HepG2 (cell line): ENCODE measurements around the gene FKBP8. TPM values are rescaled to one million over a fixed set of nuclear protein-coding genes. Genes with fewer than 3 reads are reported as not detected.

Experiments used
- ATAC-seq: fragments of 200-7000 bp; cut with Tn5 transposase; 3 replicates; pipeline ENCODE4 v1.9.1; 2020; ENCODE audit warnings: mild to moderate bottlenecking, moderate library complexity
- BruUV-seq: library from RNA; stranded (reverse); fragments of 400-500 nt; replicated peaks from 2 replicates; lab custom pipeline; 2021; lab: Mats Ljungman, UMichigan
- CTCF ChIA-PET: fragments of 300-600 bp; formaldehyde crosslinking; extraction: SDS; loops from one replicate; lab custom pipeline; 2021; ENCODE audit warnings: low total read pairs, inconsistent platforms, low intra/inter-chr PET ratio; lab: Yijun Ruan, JAX
- POLR2A ChIA-PET: fragments of 350-600 bp; sonication (Branson Sonifier 250); formaldehyde crosslinking; loops from one replicate; lab custom pipeline; 2020; ENCODE audit warnings: antibody characterized with exemption, inconsistent platforms; lab: Yijun Ruan, JAX
- DNase-seq: peaks from one replicate; pipeline ENCODE4 v3.0.0-alpha.2; 2015; ENCODE audit warnings: low spot score
- FAIRE-seq: peaks from 3 replicates; lab custom pipeline; 2011; peaks lifted over from hg19 to GRCh38; lab: Jason Lieb, UNC
- H2AFZ ChIP-seq: one replicate; pipeline ENCODE4 v1.6.1; 2011; ENCODE audit warnings: low read length, inconsistent platforms
- H3K27ac ChIP-seq: fragments of 300-600 bp; 3 replicates; pipeline ENCODE4 v1.8.0; 2011; ENCODE audit warnings: mixed run types, mild to moderate bottlenecking, mixed read lengths, low read length, inconsistent platforms; ENCODE audit not compliant: insufficient read depth; ENCODE audit errors: extremely low read length
- H3K27me3 ChIP-seq, 2 experiments: fragments of 200-600 bp in 1 of 2; 2 replicates in 1 of 2; 3 replicates in 1 of 2; pipeline versions ENCODE4 v1.6.0 to v1.8.0; 2011; ENCODE audit warnings: low read length in 2 of 2, mild to moderate bottlenecking in 2 of 2, moderate library complexity in 2 of 2, inconsistent platforms in 1 of 2; ENCODE audit not compliant: insufficient read depth in 2 of 2, control insufficient read depth in 1 of 2
- H3K36me3 ChIP-seq, 2 experiments: fragments of 200-600 bp in 1 of 2; replicated peaks in 1 of 2; 2 replicates in 1 of 2; 3 replicates in 1 of 2; pipeline versions ENCODE4 v1.5.1 to v1.8.0; 2011; ENCODE audit warnings: low read length in 2 of 2, inconsistent platforms in 1 of 2; ENCODE audit not compliant: insufficient read depth in 2 of 2, control insufficient read depth in 1 of 2
- H3K4me1 ChIP-seq: 2 replicates; pipeline ENCODE4 v1.5.1; 2012; ENCODE audit warnings: low read length, inconsistent platforms; ENCODE audit not compliant: insufficient read depth
- H3K4me2 ChIP-seq: 2 replicates; pipeline ENCODE4 v1.6.0; 2011; ENCODE audit warnings: low read depth, low read length, inconsistent platforms
- H3K4me3 ChIP-seq, 3 experiments: fragments of 200-600 bp in 1 of 3; sonication (generic), shearing (Covaris generic) in 1 of 3; replicated peaks in 1 of 3; 2 replicates each; pipeline ENCODE4 v1.5.1; 2011 to 2016; ENCODE audit warnings: low read length in 3 of 3, inconsistent platforms in 2 of 3, low read depth in 2 of 3, mild to moderate bottlenecking in 2 of 3, control low read depth in 1 of 3, mixed read lengths in 1 of 3; ENCODE audit not compliant: insufficient read depth in 1 of 3
- H3K79me2 ChIP-seq: one replicate; pipeline ENCODE4 v1.6.1; 2011; ENCODE audit warnings: low read length, inconsistent platforms; ENCODE audit not compliant: insufficient read depth
- H3K9ac ChIP-seq: 2 replicates; pipeline ENCODE4 v1.6.0; 2011; ENCODE audit warnings: mild to moderate bottlenecking, low read depth, low read length, inconsistent platforms; ENCODE audit not compliant: insufficient read depth
- H3K9me3 ChIP-seq: 2 replicates; pipeline ENCODE4 v1.5.1; 2012; ENCODE audit warnings: mild to moderate bottlenecking, low read length
- H4K20me1 ChIP-seq: 2 replicates; pipeline ENCODE4 v1.6.0; 2011; ENCODE audit warnings: inconsistent platforms, mild to moderate bottlenecking, low read length, moderate library complexity; ENCODE audit not compliant: insufficient read depth
- AGO2 ChIP-seq: fragments of 200-400 bp; formaldehyde crosslinking; optimal IDR thresholded peaks from 2 replicates; pipeline ENCODE3; 2017; ENCODE audit warnings: mild to moderate bottlenecking, low read depth, low read length, moderate library complexity
- CCAR2 ChIP-seq: fragments of 200-400 bp; formaldehyde crosslinking; optimal IDR thresholded peaks from 2 replicates; pipeline ENCODE3; 2018; ENCODE audit warnings: low read depth, mild to moderate bottlenecking, low read length, moderate library complexity
- ERF ChIP-seq: IDR thresholded peaks from 2 replicates; pipeline ENCODE4 v1.6.1; 2018; ENCODE audit warnings: missing biosample characterization, missing genetic modification reagents
- HHEX ChIP-seq: IDR thresholded peaks from 2 replicates; pipeline ENCODE4 v1.6.1; 2016; ENCODE audit warnings: control low read depth
- HOXA9 ChIP-seq: sonication (generic); formaldehyde crosslinking; IDR thresholded peaks from 2 replicates; pipeline ENCODE4 v1.8.1; 2022; ENCODE audit warnings: missing genetic modification reagents, mild to moderate bottlenecking, moderate library complexity, borderline replicate concordance
- MIER2 ChIP-seq: IDR thresholded peaks from 2 replicates; pipeline ENCODE4 v1.6.1; 2016; ENCODE audit warnings: missing biosample characterization, missing genetic modification reagents
- ZFP90 ChIP-seq: sonication (generic); formaldehyde crosslinking; IDR thresholded peaks from 2 replicates; pipeline ENCODE4 v1.8.0; 2022; ENCODE audit warnings: missing genetic modification reagents, mild to moderate bottlenecking, inconsistent platforms, borderline replicate concordance
- ZMYM2 ChIP-seq: sonication (generic); formaldehyde crosslinking; IDR thresholded peaks from 2 replicates; pipeline ENCODE4 v1.8.0; 2022; ENCODE audit warnings: mild to moderate bottlenecking, missing genetic modification reagents
- ZNF335 ChIP-seq: sonication (generic); formaldehyde crosslinking; IDR thresholded peaks from 2 replicates; pipeline ENCODE4 v1.4.0; 2020; ENCODE audit warnings: missing genetic modification reagents
- ZNF547 ChIP-seq: sonication (generic); formaldehyde crosslinking; IDR thresholded peaks from 2 replicates; pipeline ENCODE4 v1.5.1; 2020; ENCODE audit warnings: mild to moderate bottlenecking, missing genetic modification reagents
- ZNF737 ChIP-seq: sonication (generic); formaldehyde crosslinking; IDR thresholded peaks from 2 replicates; pipeline ENCODE4 v1.5.0; 2020; ENCODE audit warnings: missing genetic modification reagents, mild to moderate bottlenecking, borderline replicate concordance
- WGBS: methylation state at CpG from one replicate; pipeline ENCODE4 v1.1.6; 2017; ENCODE audit warnings: low lambda C conversion rate; 5-methylcytosine and 5-hydroxymethylcytosine counted together
- in situ Hi-C: cut with HindIII; loops from 2 replicates; pipeline ENCODE4 v1.10.0; 2017; ENCODE audit warnings: low pct_unique_long_range_greater_than_20kb; ENCODE audit not compliant: extremely low pct_ligation_motif_present
- intact Hi-C: fragments of 100-400 bp; cut with micrococcal nuclease; formaldehyde crosslinking; loops from one replicate; pipeline ENCODE4 v1.10.0; 2022; ENCODE audit not compliant: unreplicated experiment
- polyA plus RNA-seq, 8 experiments: library from polyadenylated mRNA; depleted of rRNA in 3 of 8; stranded (reverse) in 7 of 8; unstranded in 1 of 8; fragments of >200 nt; fragmentation: Illumina TruSeq in 4 of 8; extraction: Trizol in 4 of 8; gene quantifications; 2 replicates each; pipeline versions ENCODE4 v1.2.1 to v1.2.3, GENCODE V29; 2011 to 2016; ENCODE audit warnings: low read depth in 4 of 8, missing spikeins in 1 of 8, mixed read lengths in 1 of 8; ENCODE audit not compliant: insufficient read depth in 1 of 8
- total RNA-seq, 5 experiments: library from RNA; depleted of rRNA; stranded (reverse); fragments of >200 nt; fragmentation: Illumina TruSeq; extraction: Trizol; gene quantifications; 2 replicates each; pipeline ENCODE4 v1.2.3, GENCODE V29; 2016; ENCODE audit warnings: low read depth in 1 of 5
- TF ChIP-seq, protein P1 (sequence below): sonication (generic); formaldehyde crosslinking; IDR thresholded peaks from 2 replicates; pipeline ENCODE4 v1.5.0; 2020; ENCODE audit warnings: mild to moderate bottlenecking, missing genetic modification reagents, borderline replicate concordance
- TF ChIP-seq, protein P2 (sequence below): sonication (generic); formaldehyde crosslinking; IDR thresholded peaks from 2 replicates; pipeline ENCODE4 v1.4.0; 2020; ENCODE audit warnings: mild to moderate bottlenecking, missing genetic modification reagents
- TF ChIP-seq, protein P3 (sequence below): sonication (generic); formaldehyde crosslinking; IDR thresholded peaks from 2 replicates; pipeline ENCODE4 v1.5.0; 2020; ENCODE audit warnings: mild to moderate bottlenecking, missing genetic modification reagents, borderline replicate concordance

FKBP8 gene
- total and polyA plus RNA-seq, 2 of the 13 experiments (the other 11 are each of a cell fraction or from before 2014, with no cell fraction given) = 81.7 to 93.9 TPM

DNA sequence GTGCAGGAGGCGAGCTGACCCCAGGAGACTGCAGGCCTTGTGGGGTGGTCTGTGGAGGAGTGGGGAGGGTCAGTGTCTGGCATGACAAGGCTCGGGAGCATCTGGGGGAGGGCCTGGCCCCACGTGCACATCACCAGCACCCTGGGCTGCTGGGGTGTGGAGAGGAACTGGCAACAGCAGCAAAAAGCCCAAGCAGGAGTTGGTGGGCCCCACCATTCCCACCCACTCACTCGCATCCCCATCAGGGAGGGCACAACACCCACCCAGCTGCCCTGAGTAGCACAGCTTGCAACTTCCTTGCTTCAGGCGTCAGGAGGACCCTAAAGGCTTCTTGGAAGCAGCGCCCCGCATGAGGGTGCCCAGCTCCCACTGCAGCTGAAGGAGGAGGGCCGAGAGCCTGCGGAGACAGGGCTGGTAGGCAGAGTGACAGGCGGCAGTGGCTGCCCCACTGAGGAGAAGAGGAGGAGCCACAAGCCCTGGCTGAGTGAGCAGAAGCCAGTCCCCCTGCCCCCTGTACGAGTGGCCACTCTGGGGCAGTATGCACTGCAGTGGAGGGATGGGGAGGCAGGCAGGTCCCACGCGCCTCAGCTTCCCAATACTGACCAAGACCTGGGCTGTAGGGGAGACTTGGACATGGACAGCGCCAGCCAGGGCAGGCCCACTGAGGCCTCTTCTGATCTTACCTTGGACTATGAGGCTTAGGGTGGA is 48.0 kb downstream of the FKBP8 start:
- ATAC-seq = no peak
- H2AFZ ChIP-seq = no peak overlapping the region
- H3K79me2 ChIP-seq = peaks cover 90% of the 10 kb centered on the region
- no peaks in the 10 kb centered on the region for H3K9me3 ChIP-seq
- peaks cover 84% of the 10 kb centered on the region for H4K20me1 ChIP-seq
- in situ Hi-C loops (no loop called here), intact Hi-C loops (no loop called here)
- no peak overlapping the region for H3K27ac ChIP-seq
- H3K4me2 ChIP-seq = no peak overlapping the region
- no peak for DNase-seq
- peak overlapping the region; percentile 13; the same call in 1 of the 2 replicates for H3K9ac ChIP-seq
- BruUV-seq = no TSS peak
- ChIA-PET POLR2A (interaction anchor here (1.3 to 2.0 kb wide), 3 partner anchors 12 to 93 kb away, joined by 4 to 7 read pairs (median 6); no protein-coding TSS in a partner anchor), CTCF (no interaction called here)
- FAIRE-seq = no peak
- no peaks in the 10 kb centered on the region; a peak in 2 of 5 replicates for H3K36me3 ChIP-seq
- no peaks in the 10 kb centered on the region for H3K27me3 ChIP-seq
- H3K4me1 ChIP-seq = peaks cover 57% of the 10 kb centered on the region
- whole genome bisulfite sequencing = 96% methylated on average over 11 of the region's 14 CpGs
- no peak overlapping the region for H3K4me3 ChIP-seq
- TF ChIP-seq HOXA9 (CRISPR knock-in tag) (no peak), CCAR2 (no peak), ZMYM2 (CRISPR knock-in tag) (no peak), AGO2 (no peak), ZNF547 (no peak), HHEX (CRISPR knock-in tag) (no peak), ZNF335 (CRISPR knock-in tag) (no peak), ERF (CRISPR knock-in tag) (no peak), MIER2 (no peak), ZFP90 (no peak), ZNF737 (CRISPR knock-in tag) (no peak)
- TF ChIP-seq, protein P1, sequence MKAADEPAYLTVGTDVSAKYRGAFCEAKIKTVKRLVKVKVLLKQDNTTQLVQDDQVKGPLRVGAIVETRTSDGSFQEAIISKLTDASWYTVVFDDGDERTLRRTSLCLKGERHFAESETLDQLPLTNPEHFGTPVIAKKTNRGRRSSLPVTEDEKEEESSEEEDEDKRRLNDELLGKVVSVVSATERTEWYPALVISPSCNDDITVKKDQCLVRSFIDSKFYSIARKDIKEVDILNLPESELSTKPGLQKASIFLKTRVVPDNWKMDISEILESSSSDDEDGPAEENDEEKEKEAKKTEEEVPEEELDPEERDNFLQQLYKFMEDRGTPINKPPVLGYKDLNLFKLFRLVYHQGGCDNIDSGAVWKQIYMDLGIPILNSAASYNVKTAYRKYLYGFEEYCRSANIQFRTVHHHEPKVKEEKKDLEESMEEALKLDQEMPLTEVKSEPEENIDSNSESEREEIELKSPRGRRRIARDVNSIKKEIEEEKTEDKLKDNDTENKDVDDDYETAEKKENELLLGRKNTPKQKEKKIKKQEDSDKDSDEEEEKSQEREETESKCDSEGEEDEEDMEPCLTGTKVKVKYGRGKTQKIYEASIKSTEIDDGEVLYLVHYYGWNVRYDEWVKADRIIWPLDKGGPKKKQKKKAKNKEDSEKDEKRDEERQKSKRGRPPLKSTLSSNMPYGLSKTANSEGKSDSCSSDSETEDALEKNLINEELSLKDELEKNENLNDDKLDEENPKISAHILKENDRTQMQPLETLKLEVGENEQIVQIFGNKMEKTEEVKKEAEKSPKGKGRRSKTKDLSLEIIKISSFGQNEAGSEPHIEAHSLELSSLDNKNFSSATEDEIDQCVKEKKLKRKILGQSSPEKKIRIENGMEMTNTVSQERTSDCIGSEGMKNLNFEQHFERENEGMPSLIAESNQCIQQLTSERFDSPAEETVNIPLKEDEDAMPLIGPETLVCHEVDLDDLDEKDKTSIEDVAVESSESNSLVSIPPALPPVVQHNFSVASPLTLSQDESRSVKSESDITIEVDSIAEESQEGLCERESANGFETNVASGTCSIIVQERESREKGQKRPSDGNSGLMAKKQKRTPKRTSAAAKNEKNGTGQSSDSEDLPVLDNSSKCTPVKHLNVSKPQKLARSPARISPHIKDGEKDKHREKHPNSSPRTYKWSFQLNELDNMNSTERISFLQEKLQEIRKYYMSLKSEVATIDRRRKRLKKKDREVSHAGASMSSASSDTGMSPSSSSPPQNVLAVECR = no peak
- TF ChIP-seq, protein P2, sequence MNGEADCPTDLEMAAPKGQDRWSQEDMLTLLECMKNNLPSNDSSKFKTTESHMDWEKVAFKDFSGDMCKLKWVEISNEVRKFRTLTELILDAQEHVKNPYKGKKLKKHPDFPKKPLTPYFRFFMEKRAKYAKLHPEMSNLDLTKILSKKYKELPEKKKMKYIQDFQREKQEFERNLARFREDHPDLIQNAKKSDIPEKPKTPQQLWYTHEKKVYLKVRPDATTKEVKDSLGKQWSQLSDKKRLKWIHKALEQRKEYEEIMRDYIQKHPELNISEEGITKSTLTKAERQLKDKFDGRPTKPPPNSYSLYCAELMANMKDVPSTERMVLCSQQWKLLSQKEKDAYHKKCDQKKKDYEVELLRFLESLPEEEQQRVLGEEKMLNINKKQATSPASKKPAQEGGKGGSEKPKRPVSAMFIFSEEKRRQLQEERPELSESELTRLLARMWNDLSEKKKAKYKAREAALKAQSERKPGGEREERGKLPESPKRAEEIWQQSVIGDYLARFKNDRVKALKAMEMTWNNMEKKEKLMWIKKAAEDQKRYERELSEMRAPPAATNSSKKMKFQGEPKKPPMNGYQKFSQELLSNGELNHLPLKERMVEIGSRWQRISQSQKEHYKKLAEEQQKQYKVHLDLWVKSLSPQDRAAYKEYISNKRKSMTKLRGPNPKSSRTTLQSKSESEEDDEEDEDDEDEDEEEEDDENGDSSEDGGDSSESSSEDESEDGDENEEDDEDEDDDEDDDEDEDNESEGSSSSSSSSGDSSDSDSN (CRISPR knock-in tag) = 0 out of 2 replicates have a peak, but pooled peaks have one; percentile 4
- TF ChIP-seq, protein P3, sequence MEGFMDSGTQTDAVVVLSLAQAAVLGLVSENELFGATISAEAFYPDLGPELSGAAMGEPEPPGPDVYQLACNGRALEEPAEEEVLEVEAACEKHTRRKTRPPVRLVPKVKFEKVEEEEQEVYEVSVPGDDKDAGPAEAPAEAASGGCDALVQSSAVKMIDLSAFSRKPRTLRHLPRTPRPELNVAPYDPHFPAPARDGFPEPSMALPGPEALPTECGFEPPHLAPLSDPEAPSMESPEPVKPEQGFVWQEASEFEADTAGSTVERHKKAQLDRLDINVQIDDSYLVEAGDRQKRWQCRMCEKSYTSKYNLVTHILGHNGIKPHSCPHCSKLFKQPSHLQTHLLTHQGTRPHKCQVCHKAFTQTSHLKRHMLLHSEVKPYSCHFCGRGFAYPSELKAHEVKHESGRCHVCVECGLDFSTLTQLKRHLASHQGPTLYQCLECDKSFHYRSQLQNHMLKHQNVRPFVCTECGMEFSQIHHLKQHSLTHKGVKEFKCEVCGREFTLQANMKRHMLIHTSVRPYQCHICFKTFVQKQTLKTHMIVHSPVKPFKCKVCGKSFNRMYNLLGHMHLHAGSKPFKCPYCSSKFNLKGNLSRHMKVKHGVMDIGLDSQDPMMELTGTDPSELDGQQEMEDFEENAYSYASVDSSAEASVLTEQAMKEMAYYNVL = no peak
